Urothelium cell line (cell line): Measurements from ENCODE around the gene MAPK1IP1L.
"Not testable (repeated sequence)": the region's sequence is repeated elsewhere in the genome, so short reads cannot be mapped to it uniquely, and the experiment has no call there.

Experiments
- DNase-seq: peaks from one replicate; pipeline ENCODE4 v3.0.0; 2011; ENCODE audit warnings: low spot score, mixed read lengths
- FAIRE-seq: peaks from 2 replicates; lab custom pipeline; 2011; peaks lifted over from hg19 to GRCh38; lab: Jason Lieb, UNC

Gene MAPK1IP1L

GRCh38 chr14:55053500-55053899 lies 2.1 kb downstream of the MAPK1IP1L start:
- DNase-seq (no peak), FAIRE-seq (no peak)

GRCh38 chr14:55054098-55054497 lies 2.7 kb downstream of the MAPK1IP1L start:
- FAIRE-seq: no peak
- DNase-seq: no peak

GRCh38 chr14:55057919-55058318 lies 6.5 kb downstream of the MAPK1IP1L start:
- no peak for FAIRE-seq

GRCh38 chr14:55059333-55059732 lies 7.9 kb downstream of the MAPK1IP1L start:
- FAIRE-seq: no peak
- DNase-seq: no peak

More at GRCh38 chr14:55057919-55058318, 6.5 kb downstream of the MAPK1IP1L start:
- DNase-seq: no peak

- DNase-seq (no peak), FAIRE-seq (peak; percentile 77)
Observed at GRCh38 chr14:55062517-55063351, 11.3 kb downstream of the MAPK1IP1L start.

GRCh38 chr14:55064896-55065295 lies 13.4 kb downstream of the MAPK1IP1L start:
- FAIRE-seq, DNase-seq: not testable (repeated sequence)

GRCh38 chr14:55065411-55065810 lies 14.0 kb downstream of the MAPK1IP1L start:
- DNase-seq: no peak
- FAIRE-seq: peak; percentile 27

- no peak for DNase-seq
- FAIRE-seq: no peak
Observed at GRCh38 chr14:55066223-55066622, 14.8 kb downstream of the MAPK1IP1L start.

- FAIRE-seq (no peak), DNase-seq (no peak)
Observed at GRCh38 chr14:55070981-55071411, 19.5 kb downstream of the MAPK1IP1L start.

- FAIRE-seq (no peak), DNase-seq (no peak)
Observed at GRCh38 chr14:55071870-55072640, 20.6 kb downstream of the MAPK1IP1L start.

- FAIRE-seq: no peak
Observed at GRCh38 chr14:55073856-55074255, 22.4 kb downstream of the MAPK1IP1L start.

GRCh38 chr14:55074662-55075061 lies 23.2 kb downstream of the MAPK1IP1L start:
- FAIRE-seq (no peak), DNase-seq (no peak)

More at GRCh38 chr14:55073856-55074255, 22.4 kb downstream of the MAPK1IP1L start:
- DNase-seq: no peak

GRCh38 chr14:55075628-55076175 lies 24.3 kb downstream of the MAPK1IP1L start:
- DNase-seq: no peak
- FAIRE-seq: no peak

- DNase-seq (peak; percentile 72), FAIRE-seq (peak; percentile 48)
Observed at GRCh38 chr14:55077170-55078151, 26.0 kb downstream of the MAPK1IP1L start.

- FAIRE-seq, DNase-seq: not testable (repeated sequence)
Observed at GRCh38 chr14:55079961-55080360, 28.5 kb downstream of the MAPK1IP1L start.

- FAIRE-seq: no peak
- DNase-seq: no peak
Observed at GRCh38 chr14:55084401-55085059, 33.1 kb downstream of the MAPK1IP1L start.

GRCh38 chr14:55085060-55085660 lies 33.7 kb downstream of the MAPK1IP1L start:
- no peak for FAIRE-seq
- DNase-seq: no peak

- FAIRE-seq (no peak), DNase-seq (no peak)
Observed at GRCh38 chr14:55086938-55087337, 35.5 kb downstream of the MAPK1IP1L start.

- DNase-seq: no peak
Observed at GRCh38 chr14:55088356-55088755, 36.9 kb downstream of the MAPK1IP1L start.

More at GRCh38 chr14:55088356-55088755, 36.9 kb downstream of the MAPK1IP1L start:
- FAIRE-seq: no peak
